H1 (cell line): ENCODE data around the gene TRNAU1AP. TPM values are rescaled to one million over a fixed set of nuclear protein-coding genes. Genes with fewer than 3 reads are reported as not detected.

Source experiments
- CTCF ChIA-PET: fragments of 300-600 bp; sonication (Branson Sonifier 250); formaldehyde crosslinking; loops from one replicate; lab custom pipeline; 2021; ENCODE audit not compliant: partially characterized antibody; lab: Charles Lee
- POLR2A ChIA-PET: fragments of 300-600 bp; sonication (Branson Sonifier 250); formaldehyde crosslinking; loops from one replicate; lab custom pipeline; 2021; ENCODE audit warnings: inconsistent platforms; ENCODE audit not compliant: partially characterized antibody; lab: Charles Lee
- DNase-seq, 2 experiments: peaks; one replicate each; pipeline versions ENCODE4 v3.0.0 to v3.0.0-alpha.2; 2010 to 2022; ENCODE audit warnings: low spot score in 2 of 2, low read depth in 1 of 2, mixed read lengths in 1 of 2
- FAIRE-seq: peaks from 2 replicates; lab custom pipeline; 2011; peaks lifted over from hg19 to GRCh38; lab: Jason Lieb, UNC
- H2AFZ ChIP-seq: 2 replicates; pipeline ENCODE4 v1.8.1; 2012; ENCODE audit warnings: low read length, inconsistent platforms
- H2AK5ac ChIP-seq: 2 replicates; pipeline ENCODE4 v1.6.1; 2013; ENCODE audit warnings: low read depth, low read length
- H2BK120ac ChIP-seq: replicated peaks from 2 replicates; pipeline ENCODE3; 2013; ENCODE audit warnings: low read depth, low read length, inconsistent platforms
- H2BK12ac ChIP-seq: 2 replicates; pipeline ENCODE4 v1.6.1; 2013; ENCODE audit warnings: low read depth, low read length
- H2BK15ac ChIP-seq: 2 replicates; pipeline ENCODE4 v1.6.1; 2013; ENCODE audit warnings: low read length
- H2BK20ac ChIP-seq: 2 replicates; pipeline ENCODE4 v1.6.1; 2013; ENCODE audit warnings: low read length
- H2BK5ac ChIP-seq: 2 replicates; pipeline ENCODE4 v1.6.1; 2013; ENCODE audit warnings: low read depth, low read length
- H3K14ac ChIP-seq: 2 replicates; pipeline ENCODE4 v1.6.1; 2013; ENCODE audit warnings: inconsistent platforms; ENCODE audit not compliant: insufficient read length
- H3K18ac ChIP-seq: 2 replicates; pipeline ENCODE4 v1.6.1; 2013; ENCODE audit warnings: low read length; ENCODE audit errors: extremely low read depth
- H3K23ac ChIP-seq: 2 replicates; pipeline ENCODE4 v1.6.1; 2013; ENCODE audit warnings: inconsistent platforms; ENCODE audit not compliant: insufficient read length
- H3K23me2 ChIP-seq: 2 replicates; pipeline ENCODE4 v1.6.1; 2013; ENCODE audit warnings: low read depth, low read length
- H3K27ac ChIP-seq: 2 replicates; pipeline ENCODE4 v1.6.1; 2011; ENCODE audit warnings: low read depth, low read length, inconsistent platforms
- H3K27me3 ChIP-seq, 4 experiments: replicated peaks in 1 of 4; 1 replicate in 1 of 4; 2 replicates in 3 of 4; pipeline versions ENCODE4 v1.6.1 to v1.8.1; 2011 to 2013; ENCODE audit warnings: low read length in 3 of 4, mild to moderate bottlenecking in 3 of 4, inconsistent platforms in 2 of 4, mixed read lengths in 2 of 4, moderate library complexity in 1 of 4; ENCODE audit not compliant: control insufficient read depth in 3 of 4, insufficient read depth in 3 of 4; ENCODE audit errors: extremely low read depth in 1 of 4
- H3K36me3 ChIP-seq, 4 experiments: 2 replicates each; pipeline versions ENCODE4 v1.6.1 to v1.8.1; 2011 to 2013; ENCODE audit warnings: mild to moderate bottlenecking in 4 of 4, low read length in 3 of 4, moderate library complexity in 2 of 4, control low read depth in 1 of 4, inconsistent platforms in 1 of 4; ENCODE audit not compliant: insufficient read depth in 4 of 4, control insufficient read depth in 2 of 4
- H3K4ac ChIP-seq: replicated peaks from 2 replicates; pipeline ENCODE3; 2013; ENCODE audit warnings: low read length, low read depth, mixed read lengths, inconsistent platforms; ENCODE audit not compliant: insufficient read length
- H3K4me1 ChIP-seq, 4 experiments: replicated peaks in 1 of 4; 1 replicate in 1 of 4; 2 replicates in 3 of 4; pipeline versions ENCODE4 v1.6.1 to v1.8.1; 2011 to 2013; ENCODE audit warnings: low read length in 3 of 4, inconsistent platforms in 2 of 4, mixed read lengths in 1 of 4; ENCODE audit not compliant: insufficient read depth in 4 of 4, control insufficient read depth in 3 of 4
- H3K4me2 ChIP-seq, 2 experiments: 2 replicates each; pipeline versions ENCODE4 v1.6.1 to v1.8.1; 2011 to 2013; ENCODE audit warnings: low read depth in 2 of 2, low read length in 2 of 2, control low read depth in 1 of 2, inconsistent platforms in 1 of 2, mild to moderate bottlenecking in 1 of 2; ENCODE audit not compliant: insufficient read depth in 1 of 2
- H3K4me3 ChIP-seq, 4 experiments: fragments of 200-600, 300-600 bp in 1 of 4; sonication (generic), shearing (Covaris generic), sonication (Bioruptor Twin) in 1 of 4; 2 replicates each; pipeline versions ENCODE4 v1.5.1 to v1.8.1; 2011 to 2016; ENCODE audit warnings: low read length in 4 of 4, low read depth in 3 of 4, control low read depth in 2 of 4, inconsistent platforms in 2 of 4, mild to moderate bottlenecking in 2 of 4, mixed read lengths in 1 of 4, moderate library complexity in 1 of 4; ENCODE audit not compliant: insufficient read depth in 2 of 4; ENCODE audit errors: extremely low read depth in 1 of 4
- H3K56ac ChIP-seq: replicated peaks from 2 replicates; pipeline ENCODE3; 2013; ENCODE audit warnings: low read depth, mild to moderate bottlenecking, mixed read lengths, low read length, inconsistent platforms; ENCODE audit not compliant: insufficient read length
- H3K79me1 ChIP-seq: 2 replicates; pipeline ENCODE4 v1.6.1; 2013; ENCODE audit warnings: low read depth, low read length, control low read depth
- H3K79me2 ChIP-seq, 2 experiments: 2 replicates each; pipeline versions ENCODE4 v1.6.1 to v1.8.1; 2012 to 2013; ENCODE audit warnings: low read length in 2 of 2, mild to moderate bottlenecking in 2 of 2, inconsistent platforms in 1 of 2; ENCODE audit not compliant: insufficient read depth in 2 of 2, control insufficient read depth in 1 of 2
- H3K9ac ChIP-seq, 4 experiments: replicated peaks in 1 of 4; 1 replicate in 1 of 4; 2 replicates in 3 of 4; pipeline versions ENCODE4 v1.6.1 to v1.8.1; 2011 to 2013; ENCODE audit warnings: low read depth in 3 of 4, low read length in 3 of 4, control low read depth in 2 of 4, mild to moderate bottlenecking in 2 of 4, moderate library complexity in 2 of 4, inconsistent platforms in 1 of 4; ENCODE audit errors: extremely low read depth in 1 of 4
- H3K9me3 ChIP-seq, 2 experiments: 2 replicates each; pipeline versions ENCODE4 v1.6.1 to v1.8.1; 2012 to 2013; ENCODE audit warnings: mild to moderate bottlenecking in 2 of 2, moderate library complexity in 2 of 2, control low read depth in 1 of 2, inconsistent platforms in 1 of 2, low read depth in 1 of 2, low read length in 1 of 2, mixed read lengths in 1 of 2; ENCODE audit not compliant: insufficient read depth in 2 of 2
- H4K20me1 ChIP-seq, 2 experiments: replicated peaks in 1 of 2; 2 replicates each; pipeline versions ENCODE3 to v1.8.1; 2011 to 2013; ENCODE audit warnings: inconsistent platforms in 2 of 2, low read length in 2 of 2, mild to moderate bottlenecking in 1 of 2; ENCODE audit not compliant: insufficient read depth in 2 of 2, control insufficient read depth in 1 of 2
- H4K5ac ChIP-seq: 2 replicates; pipeline ENCODE4 v1.6.1; 2013; ENCODE audit warnings: low read length, low read depth, mixed read lengths, inconsistent platforms; ENCODE audit not compliant: insufficient read length
- H4K8ac ChIP-seq: 2 replicates; pipeline ENCODE4 v1.8.0; 2013; ENCODE audit warnings: mild to moderate bottlenecking, moderate library complexity, low read length, inconsistent platforms; ENCODE audit not compliant: insufficient read depth; ENCODE audit errors: extremely low read depth
- H4K91ac ChIP-seq: replicated peaks from 2 replicates; pipeline ENCODE3; 2013; ENCODE audit warnings: low read length, mixed read lengths, inconsistent platforms; ENCODE audit not compliant: insufficient read length
- BRCA1 ChIP-seq: IDR thresholded peaks from 2 replicates; pipeline ENCODE4 v1.6.1; 2012; ENCODE audit warnings: low read depth, low read length, improper control_type of control experiment
- CBX5 ChIP-seq: fragments of 300-800, 300-1000 bp; sonication (generic); IDR thresholded peaks from 2 replicates; pipeline ENCODE4 v1.7.1; 2016; ENCODE audit warnings: antibody characterized with exemption, low read length, low read depth
- CEBPB ChIP-seq: IDR thresholded peaks from 2 replicates; pipeline ENCODE4 v1.6.1; 2012; ENCODE audit warnings: low read depth, low read length
- JUND ChIP-seq: IDR thresholded peaks from 2 replicates; pipeline ENCODE4 v1.6.1; 2011; ENCODE audit warnings: mild to moderate bottlenecking, improper control_type of control experiment, low read length
- KDM1A ChIP-seq: fragments of 200-600, 300-600 bp; sonication (generic); IDR thresholded peaks from 2 replicates; pipeline ENCODE4 v1.7.1; 2016; ENCODE audit warnings: mild to moderate bottlenecking, low read length, borderline replicate concordance
- KDM5A ChIP-seq: fragments of 200-600 bp; IDR thresholded peaks from 2 replicates; pipeline ENCODE4 v1.7.1; 2012; ENCODE audit warnings: mild to moderate bottlenecking, low read length, inconsistent platforms, mixed read lengths
- NANOG ChIP-seq: IDR thresholded peaks from 2 replicates; pipeline ENCODE4 v1.6.1; 2011; ENCODE audit warnings: low read length, low read depth, mild to moderate bottlenecking, inconsistent platforms; ENCODE audit not compliant: insufficient read depth, poor library complexity, severe bottlenecking
- SAP30 ChIP-seq: fragments of 300-600 bp; sonication (generic); IDR thresholded peaks from 2 replicates; pipeline ENCODE4 v1.7.1; 2012; ENCODE audit warnings: low read length, moderate library complexity, mild to moderate bottlenecking, inconsistent platforms; ENCODE audit not compliant: insufficient read depth, insufficient replicate concordance
- SP1 ChIP-seq: IDR thresholded peaks from 2 replicates; pipeline ENCODE4 v1.6.1; 2011; ENCODE audit warnings: low read depth, low read length
- SP2 ChIP-seq: IDR thresholded peaks from 2 replicates; pipeline ENCODE4 v1.6.1; 2012; ENCODE audit warnings: mild to moderate bottlenecking, low read length, inconsistent platforms
- SP4 ChIP-seq: IDR thresholded peaks from 2 replicates; pipeline ENCODE4 v1.6.1; 2012; ENCODE audit warnings: low read length, inconsistent platforms
- WGBS, 2 experiments: shearing (Covaris generic) in 1 of 2; methylation state at CpG; one replicate each; pipeline versions ENCODE4 v1.1.6 to v1.1.7; 2013 to 2015; ENCODE audit warnings: low lambda C conversion rate in 2 of 2, mixed read lengths in 2 of 2, inconsistent platforms in 1 of 2, low coverage in 1 of 2, missing lambda C conversion rate in 1 of 2; ENCODE audit not compliant: insufficient replicate concordance in 2 of 2, insufficient coverage in 1 of 2, insufficient read length in 1 of 2; ENCODE audit errors: extremely low coverage in 1 of 2, missing lambda C conversion rate in 1 of 2; 5-methylcytosine and 5-hydroxymethylcytosine counted together
- polyA plus RNA-seq, 7 experiments: library from polyadenylated mRNA; depleted of rRNA in 3 of 7; stranded (reverse) in 5 of 7; unstranded in 2 of 7; fragments of >200 nt in 5 of 7; fragments of 200-250 nt in 2 of 7; gene quantifications; 1 replicate in 5 of 7; 2 replicates in 1 of 7; 4 replicates in 1 of 7; pipeline versions ENCODE4 v1.2.1 to v1.2.3, GENCODE V29; 2011 to 2013; ENCODE audit warnings: missing spikeins in 2 of 7, mixed read lengths in 2 of 7
- total RNA-seq: library from RNA; stranded (reverse); fragmentation: NEBNext Ultra II Directional; extraction: Animal tissue kit (Norgen Biotek cat#: 25700); gene quantifications from 2 replicates; pipeline ENCODE4 v1.2.1, GENCODE V29; 2021
- TF ChIP-seq, protein P1 (sequence below): IDR thresholded peaks from 2 replicates; pipeline ENCODE4 v1.6.1; 2012; ENCODE audit warnings: inconsistent platforms
- TF ChIP-seq, protein P2 (sequence below): IDR thresholded peaks from 2 replicates; pipeline ENCODE4 v1.6.1; 2011; ENCODE audit warnings: low read length, improper control_type of control experiment

TRNAU1AP gene
- total and polyA plus RNA-seq, 2 of the 8 experiments (the other 6 are each of a cell fraction or from before 2014, with no cell fraction given): 35.2 to 37.1 TPM

DNA sequence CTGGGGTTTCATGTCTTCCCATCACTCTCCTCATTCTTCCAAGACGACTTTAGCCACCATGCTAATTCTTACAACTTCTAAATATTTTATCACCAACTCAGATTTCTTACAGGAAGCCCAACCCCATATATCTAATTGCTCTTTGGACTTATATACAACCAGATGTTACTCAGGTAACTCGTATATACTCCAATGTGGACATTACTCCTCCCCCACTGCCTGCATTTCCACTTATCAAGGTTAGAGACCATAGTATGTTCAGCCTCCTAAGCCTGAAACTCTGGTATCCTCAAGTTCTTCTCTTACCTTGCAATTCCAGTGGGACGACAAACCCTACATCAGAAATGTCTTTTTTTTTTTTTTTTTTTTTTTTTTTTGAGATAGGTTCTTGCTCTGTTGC, 49.8 kb upstream of the TRNAU1AP start:
- H3K4me3 ChIP-seq: no peak overlapping the region
- H3K79me2 ChIP-seq: peaks cover 0 to 22% of the 10 kb centered on the region in 2 experiments; a peak in 2 of 4 replicates
- H4K20me1 ChIP-seq: no peaks in the 10 kb centered on the region
- no peak overlapping the region for H3K4me2 ChIP-seq
- H4K8ac ChIP-seq: no peak overlapping the region
- H2BK120ac ChIP-seq: no peak overlapping the region
- H3K56ac ChIP-seq: peak overlapping the region; percentile 46
- no peak overlapping the region for H3K4ac ChIP-seq
- no peaks in the 10 kb centered on the region for H3K9me3 ChIP-seq
- TF ChIP-seq CEBPB (no peak), SP2 (no peak), KDM5A (no peak), SP4 (no peak), NANOG (no peak), JUND (no peak), BRCA1 (no peak), SP1 (no peak), KDM1A (no peak), SAP30 (no peak), CBX5 (no peak)
- TF ChIP-seq, protein P1, sequence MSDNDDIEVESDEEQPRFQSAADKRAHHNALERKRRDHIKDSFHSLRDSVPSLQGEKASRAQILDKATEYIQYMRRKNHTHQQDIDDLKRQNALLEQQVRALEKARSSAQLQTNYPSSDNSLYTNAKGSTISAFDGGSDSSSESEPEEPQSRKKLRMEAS: no peak
- TF ChIP-seq, protein P2, sequence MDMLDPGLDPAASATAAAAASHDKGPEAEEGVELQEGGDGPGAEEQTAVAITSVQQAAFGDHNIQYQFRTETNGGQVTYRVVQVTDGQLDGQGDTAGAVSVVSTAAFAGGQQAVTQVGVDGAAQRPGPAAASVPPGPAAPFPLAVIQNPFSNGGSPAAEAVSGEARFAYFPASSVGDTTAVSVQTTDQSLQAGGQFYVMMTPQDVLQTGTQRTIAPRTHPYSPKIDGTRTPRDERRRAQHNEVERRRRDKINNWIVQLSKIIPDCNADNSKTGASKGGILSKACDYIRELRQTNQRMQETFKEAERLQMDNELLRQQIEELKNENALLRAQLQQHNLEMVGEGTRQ: no peak
- H3K9ac ChIP-seq: no peak overlapping the region
- no peak overlapping the region for H2BK12ac ChIP-seq
- no peak overlapping the region for H3K14ac ChIP-seq
- H2BK20ac ChIP-seq: no peak overlapping the region
- H3K36me3 ChIP-seq: peaks cover 13 to 19% (median 15%) of the 10 kb centered on the region in 4 experiments
- H3K27ac ChIP-seq: no peak overlapping the region
- H2AK5ac ChIP-seq: no peak overlapping the region
- no peak overlapping the region for H2AFZ ChIP-seq
- peaks cover 6% of the 10 kb centered on the region for H3K23me2 ChIP-seq
- no peaks in the 10 kb centered on the region; the same call in 1 of the 2 replicates for H3K79me1 ChIP-seq
- H3K23ac ChIP-seq: no peak overlapping the region
- DNase-seq (no peak), FAIRE-seq (no peak)
- H2BK15ac ChIP-seq: no peak overlapping the region
- ChIA-PET CTCF (no interaction called here), POLR2A (interaction anchor here (0.6 to 17.1 kb wide), 6 partner anchors 9 to 145 kb away, joined by 3 to 291 read pairs (median 4); no protein-coding TSS in a partner anchor)
- H4K91ac ChIP-seq: no peak overlapping the region
- no peaks in the 10 kb centered on the region for H3K27me3 ChIP-seq
- H3K4me1 ChIP-seq: peaks cover 0 to 4% (median under 1%) of the 10 kb centered on the region in 4 experiments; a peak in 2 of 7 replicates
- no peak overlapping the region for H4K5ac ChIP-seq
- H2BK5ac ChIP-seq: no peak overlapping the region
- no peak overlapping the region for H3K18ac ChIP-seq
- 88% methylated on average over 3 of the region's 3 CpGs; no CpG with 5 or more reads in 1 of the 2 experiments for WGBS, 2 experiments
